Amniotic epithelial cell (primary cell): ENCODE results near the gene SHISA2.
"Not testable (repeated sequence)": the region's sequence is repeated elsewhere in the genome, so short reads cannot be mapped to it uniquely, and the experiment has no call there.

Experiments used
- DNase-seq: peaks from one replicate; pipeline ENCODE4 v3.0.0-alpha.2; 2010; ENCODE audit warnings: low read depth

Gene SHISA2

GRCh38 chr13:26051657-26052311 lies at the start of gene SHISA2:
SHISA2 (minus strand) TSS chr13:26052016; CDS start chr13:26050975, 1,041 bp downstream.
- peak; percentile 47 for DNase-seq

GRCh38 chr13:26095846-26096610 lies 44.2 kb upstream of the SHISA2 start:
- no peak for DNase-seq

- no peak for DNase-seq
Measured at GRCh38 chr13:26095338-26095737, 43.5 kb upstream of the SHISA2 start.

- not testable (repeated sequence) for DNase-seq
Measured at GRCh38 chr13:26076821-26077220, 25.0 kb upstream of the SHISA2 start.

GRCh38 chr13:26075498-26075897 lies 23.7 kb upstream of the SHISA2 start:
- DNase-seq: no peak

GRCh38 chr13:26074706-26075105 lies 22.9 kb upstream of the SHISA2 start:
- DNase-seq: peak; percentile 44

- DNase-seq: not testable (repeated sequence)
Measured at GRCh38 chr13:26072335-26072734, 20.5 kb upstream of the SHISA2 start.

- DNase-seq: no peak
Measured at GRCh38 chr13:26071691-26072090, 19.9 kb upstream of the SHISA2 start.

GRCh38 chr13:26069642-26070041 lies 17.8 kb upstream of the SHISA2 start:
- not testable (repeated sequence) for DNase-seq

- DNase-seq: not testable (repeated sequence)
Measured at GRCh38 chr13:26068372-26068771, 16.6 kb upstream of the SHISA2 start.

GRCh38 chr13:26067601-26068000 lies 15.8 kb upstream of the SHISA2 start:
- no peak for DNase-seq

- not testable (repeated sequence) for DNase-seq
Measured at GRCh38 chr13:26066492-26066891, 14.7 kb upstream of the SHISA2 start.

- DNase-seq: peak; percentile 43
Measured at GRCh38 chr13:26062853-26063444, 11.1 kb upstream of the SHISA2 start.

- peak; percentile 73 for DNase-seq
Measured at GRCh38 chr13:26061947-26062346, 10.1 kb upstream of the SHISA2 start.

- DNase-seq: no peak
Measured at GRCh38 chr13:26061256-26061655, 9.4 kb upstream of the SHISA2 start.

GRCh38 chr13:26060357-26060756 lies 8.5 kb upstream of the SHISA2 start:
- DNase-seq: no peak

GRCh38 chr13:26058704-26059103 lies 6.9 kb upstream of the SHISA2 start:
- no peak for DNase-seq

- no peak for DNase-seq
Measured at GRCh38 chr13:26054896-26055295, 3.1 kb upstream of the SHISA2 start.

- DNase-seq: no peak
Measured at GRCh38 chr13:26053418-26053980, 1.7 kb upstream of the SHISA2 start.

GRCh38 chr13:26052337-26052736 lies 521 bp upstream of the SHISA2 start:
- no peak for DNase-seq

GRCh38 chr13:26051231-26051656 lies 572 bp downstream of the SHISA2 start:
- DNase-seq: no peak

- DNase-seq: no peak
Measured at GRCh38 chr13:26050568-26051230, 1.1 kb downstream of the SHISA2 start.
